Measurements from ENCODE around the gene TTLL6. TPM values are rescaled to one million over a fixed set of nuclear protein-coding genes. Genes with fewer than 3 reads are reported as not detected.
"Not testable (repeated sequence)": the region's sequence is repeated elsewhere in the genome, so short reads cannot be mapped to it uniquely, and the experiment has no call there.

The TTLL6 gene
- total RNA-seq, 1 donor from 2014 or later = 17.4 TPM

GRCh38 chr17:48843187-48843900 lies 26.3 kb upstream of the TTLL6 start:
- Mint-ChIP-seq H3K4me1 (peaks cover 5% of the 10 kb centered on the region), H3K36me3 (peaks cover 8% of the 10 kb centered on the region), H3K27ac (no peak overlapping the region), H3K27me3 (ENCODE audit: insufficient read depth, low read depth) (no peaks in the 10 kb centered on the region), H3K4me3 (no peak overlapping the region), H3K9me3 (no peaks in the 10 kb centered on the region)
- TF ChIP-seq EZH2phosphoT487 (IDR thresholded peaks at IDR 0.05) (no peak), EZH2 (IDR thresholded peaks at IDR 0.05) (no peak), CTCF (IDR thresholded peaks at IDR 0.05) (no peak)
- Histone ChIP-seq H3K4me2 (no peak overlapping the region), H4K20me1 (ENCODE audit: low read depth) (no peaks in the 10 kb centered on the region), H3K4me1 (peaks cover 12% of the 10 kb centered on the region), H3K4me3 (no peak overlapping the region), H3F3A (ENCODE audit: low read depth) (no peaks in the 10 kb centered on the region), H3K27me3 (no peaks in the 10 kb centered on the region), H3K36me3 (no peaks in the 10 kb centered on the region), H3K9ac (no peak overlapping the region), H3K9me3 (ENCODE audit: low read depth) (no peaks in the 10 kb centered on the region), H3K27ac (no peak overlapping the region), H2AFZ (replicated peaks) (no peak overlapping the region), H3K79me2 (ENCODE audit: low read depth) (no peaks in the 10 kb centered on the region)
- DNase-seq (ENCODE audit: low spot score) = no peak

GRCh38 chr17:48842746-48843145 lies 25.7 kb upstream of the TTLL6 start:
- H3K9me3 Mint-ChIP-seq = no peaks in the 10 kb centered on the region
- Histone ChIP-seq H4K20me1 (ENCODE audit: low read depth) (no peaks in the 10 kb centered on the region), H3K9ac (no peak overlapping the region), H3K79me2 (ENCODE audit: low read depth) (no peaks in the 10 kb centered on the region), H3F3A (ENCODE audit: low read depth) (no peaks in the 10 kb centered on the region), H3K9me3 (ENCODE audit: low read depth) (no peaks in the 10 kb centered on the region), H3K27ac (no peak overlapping the region), H3K36me3 (no peaks in the 10 kb centered on the region), H3K4me2 (no peak overlapping the region), H2AFZ (replicated peaks) (no peak overlapping the region), H3K4me1 (peaks cover 12% of the 10 kb centered on the region), H3K27me3 (no peaks in the 10 kb centered on the region), H3K4me3 (no peak overlapping the region)
- no peak for DNase-seq (ENCODE audit: low spot score)
- peaks cover 8% of the 10 kb centered on the region for H3K36me3 Mint-ChIP-seq
- H3K4me3 Mint-ChIP-seq = no peak overlapping the region
- TF ChIP-seq EZH2 (IDR thresholded peaks at IDR 0.05) = no peak
- no peak for TF ChIP-seq CTCF (IDR thresholded peaks at IDR 0.05)
- TF ChIP-seq EZH2phosphoT487 (IDR thresholded peaks at IDR 0.05) = no peak
- H3K27me3 Mint-ChIP-seq (ENCODE audit: insufficient read depth, low read depth) = no peaks in the 10 kb centered on the region
- H3K27ac Mint-ChIP-seq = no peak overlapping the region
- H3K4me1 Mint-ChIP-seq = peaks cover 9% of the 10 kb centered on the region

- Mint-ChIP-seq H3K9me3 (no peaks in the 10 kb centered on the region), H3K36me3 (peaks cover 8% of the 10 kb centered on the region), H3K27ac (no peak overlapping the region), H3K4me1 (peaks cover 9% of the 10 kb centered on the region), H3K4me3 (no peak overlapping the region), H3K27me3 (ENCODE audit: insufficient read depth, low read depth) (no peaks in the 10 kb centered on the region)
- H3K36me3 ChIP-seq = no peaks in the 10 kb centered on the region
- no peak overlapping the region for H3K4me3 ChIP-seq
- H3K79me2 ChIP-seq (ENCODE audit: low read depth) = no peaks in the 10 kb centered on the region
- H4K20me1 ChIP-seq (ENCODE audit: low read depth) = no peaks in the 10 kb centered on the region
- H2AFZ ChIP-seq (replicated peaks) = no peak overlapping the region
- no peaks in the 10 kb centered on the region for H3K27me3 ChIP-seq
- H3K4me1 ChIP-seq = peaks cover 12% of the 10 kb centered on the region
- H3K9me3 ChIP-seq (ENCODE audit: low read depth) = no peaks in the 10 kb centered on the region
- DNase-seq (ENCODE audit: low spot score) = no peak
- no peak overlapping the region for H3K9ac ChIP-seq
- no peaks in the 10 kb centered on the region for H3F3A ChIP-seq (ENCODE audit: low read depth)
- no peak overlapping the region for H3K4me2 ChIP-seq
- TF ChIP-seq EZH2phosphoT487 (IDR thresholded peaks at IDR 0.05) (no peak), EZH2 (IDR thresholded peaks at IDR 0.05) (no peak)
- H3K27ac ChIP-seq = no peak overlapping the region
Measured at GRCh38 chr17:48841395-48841831, 24.4 kb upstream of the TTLL6 start.

GRCh38 chr17:48840441-48840840 lies 23.4 kb upstream of the TTLL6 start:
- no peaks in the 10 kb centered on the region for H3K9me3 Mint-ChIP-seq
- peaks cover 12% of the 10 kb centered on the region for H3K4me1 ChIP-seq
- no peak overlapping the region for H3K9ac ChIP-seq
- no peaks in the 10 kb centered on the region for H3F3A ChIP-seq (ENCODE audit: low read depth)
- H3K4me3 Mint-ChIP-seq = no peak overlapping the region
- H3K27me3 ChIP-seq = no peaks in the 10 kb centered on the region
- H3K4me3 ChIP-seq = no peak overlapping the region
- H3K27ac ChIP-seq = no peak overlapping the region
- DNase-seq (ENCODE audit: low spot score) = peak; percentile 49
- no peaks in the 10 kb centered on the region for H3K9me3 ChIP-seq (ENCODE audit: low read depth)
- peaks cover 9% of the 10 kb centered on the region for H3K4me1 Mint-ChIP-seq
- H4K20me1 ChIP-seq (ENCODE audit: low read depth) = no peaks in the 10 kb centered on the region
- no peak overlapping the region for H2AFZ ChIP-seq (replicated peaks)
- H3K36me3 ChIP-seq = no peaks in the 10 kb centered on the region
- no peaks in the 10 kb centered on the region for H3K27me3 Mint-ChIP-seq (ENCODE audit: insufficient read depth, low read depth)
- no peak overlapping the region for H3K27ac Mint-ChIP-seq
- peaks cover 8% of the 10 kb centered on the region for H3K36me3 Mint-ChIP-seq
- no peaks in the 10 kb centered on the region for H3K79me2 ChIP-seq (ENCODE audit: low read depth)
- H3K4me2 ChIP-seq = peak overlapping the region; percentile 41
- TF ChIP-seq CTCF (IDR thresholded peaks at IDR 0.05) (no peak), EZH2 (IDR thresholded peaks at IDR 0.05) (no peak), EZH2phosphoT487 (IDR thresholded peaks at IDR 0.05) (no peak)

- H3K4me3 ChIP-seq; H3F3A ChIP-seq (ENCODE audit: low read depth); H3K79me2 ChIP-seq (ENCODE audit: low read depth); H3K27ac ChIP-seq; H3K27me3 Mint-ChIP-seq (ENCODE audit: insufficient read depth, low read depth); H3K27me3 ChIP-seq; DNase-seq (ENCODE audit: low spot score); H3K9me3 Mint-ChIP-seq; H3K4me1 Mint-ChIP-seq; H3K4me3 Mint-ChIP-seq; H3K27ac Mint-ChIP-seq; H2AFZ ChIP-seq (replicated peaks); H3K4me2 ChIP-seq; H4K20me1 ChIP-seq (ENCODE audit: low read depth); H3K9me3 ChIP-seq (ENCODE audit: low read depth); H3K36me3 ChIP-seq; H3K9ac ChIP-seq; H3K36me3 Mint-ChIP-seq: not testable (repeated sequence)
- peaks cover 12% of the 10 kb centered on the region for H3K4me1 ChIP-seq
Measured at GRCh38 chr17:48837458-48837857, 20.4 kb upstream of the TTLL6 start.
